Measurements from ENCODE around the gene SGSH. TPM values are rescaled to one million over a fixed set of nuclear protein-coding genes. Genes with fewer than 3 reads are reported as not detected.

The SGSH gene
- total RNA-seq, 4 donors from 2014 or later: 26.1 to 50.5 (median 34.6) TPM

GRCh38 chr17:80180192-80180591 lies 39.9 kb downstream of the SGSH start:
- 85 to 87% methylated on average over 13 to 14 of the region's 14 CpGs for WGBS, 2 donors
- Histone ChIP-seq H3K9me3 (no peaks in the 10 kb centered on the region), H3K27me3 (no peaks in the 10 kb centered on the region), H3K4me1 (peaks cover 0 to 5% (median 0%) of the 10 kb centered on the region in 4 donors), H3K4me3 (no peak overlapping the region), H3K27ac (no peak overlapping the region), H3K36me3 (no peaks in the 10 kb centered on the region)
- TF ChIP-seq POLR2A (IDR thresholded peaks at IDR 0.05) (no peak), EP300 (IDR thresholded peaks at IDR 0.05) (no peak), CTCF (IDR thresholded peaks at IDR 0.05) (no peak)
- no peak for DNase-seq (ENCODE audit: low spot score in 2 of 2)

- no peaks in the 10 kb centered on the region for H3K36me3 ChIP-seq
- peaks cover 0 to 6% (median 0%) of the 10 kb centered on the region in 4 donors for H3K4me1 ChIP-seq
- DNase-seq (ENCODE audit: low spot score in 2 of 2): no peak
- TF ChIP-seq EP300 (IDR thresholded peaks at IDR 0.05): no peak
- no peak for TF ChIP-seq CTCF (IDR thresholded peaks at IDR 0.05)
- no peak for TF ChIP-seq POLR2A (IDR thresholded peaks at IDR 0.05)
- no peak overlapping the region for H3K4me3 ChIP-seq
- no peak overlapping the region for H3K27ac ChIP-seq
- no peaks in the 10 kb centered on the region for H3K27me3 ChIP-seq
- 79 to 80% methylated on average over 21 of the region's 21 CpGs for WGBS, 2 donors
- no peaks in the 10 kb centered on the region for H3K9me3 ChIP-seq
Observed at GRCh38 chr17:80177986-80178595, 42.0 kb downstream of the SGSH start.

GRCh38 chr17:80176757-80177156 lies 43.4 kb downstream of the SGSH start:
- no peaks in the 10 kb centered on the region for H3K27me3 ChIP-seq
- H3K36me3 ChIP-seq: no peaks in the 10 kb centered on the region
- no peak overlapping the region for H3K4me3 ChIP-seq
- peaks cover 0 to 6% (median 0%) of the 10 kb centered on the region in 4 donors for H3K4me1 ChIP-seq
- TF ChIP-seq CTCF (IDR thresholded peaks at IDR 0.05): no peak
- TF ChIP-seq POLR2A (IDR thresholded peaks at IDR 0.05): no peak
- no peak for TF ChIP-seq EP300 (IDR thresholded peaks at IDR 0.05)
- no peaks in the 10 kb centered on the region for H3K9me3 ChIP-seq
- no peak overlapping the region for H3K27ac ChIP-seq
- 87 to 92% methylated on average over 11 of the region's 11 CpGs for WGBS, 2 donors
- DNase-seq (ENCODE audit: low spot score in 2 of 2): no peak

- Histone ChIP-seq H3K27ac (no peak overlapping the region), H3K36me3 (no peaks in the 10 kb centered on the region), H3K9me3 (no peaks in the 10 kb centered on the region), H3K4me3 (no peak overlapping the region), H3K4me1 (peaks cover 0 to 11% (median 0%) of the 10 kb centered on the region in 4 donors), H3K27me3 (no peaks in the 10 kb centered on the region)
- no peak for DNase-seq (ENCODE audit: low spot score in 2 of 2)
- TF ChIP-seq CTCF (IDR thresholded peaks at IDR 0.05): no peak
- no peak for TF ChIP-seq EP300 (IDR thresholded peaks at IDR 0.05)
- TF ChIP-seq POLR2A (IDR thresholded peaks at IDR 0.05): no peak
- 93 to 96% methylated on average over 6 of the region's 6 CpGs for WGBS, 2 donors
Observed at GRCh38 chr17:80173916-80174315, 46.2 kb downstream of the SGSH start.

GRCh38 chr17:80173126-80173525 lies 47.0 kb downstream of the SGSH start:
- Histone ChIP-seq H3K27ac (no peak overlapping the region), H3K9me3 (no peaks in the 10 kb centered on the region), H3K36me3 (no peaks in the 10 kb centered on the region), H3K4me1 (peaks cover 0 to 11% (median 0%) of the 10 kb centered on the region in 4 donors), H3K27me3 (no peaks in the 10 kb centered on the region), H3K4me3 (no peak overlapping the region)
- no peak for DNase-seq (ENCODE audit: low spot score in 2 of 2)
- 81% methylated on average over 12 of the region's 12 CpGs for WGBS, 2 donors
- no peak for TF ChIP-seq EP300 (IDR thresholded peaks at IDR 0.05)
- no peak for TF ChIP-seq POLR2A (IDR thresholded peaks at IDR 0.05)
- no peak for TF ChIP-seq CTCF (IDR thresholded peaks at IDR 0.05)

All from tibial nerve (tissue), 4 donors.